Heart left ventricle (tissue), 13 donors: ENCODE results near the gene SMARCAL1.
A peak's percentile ranks its signal among the peaks of the same experiment; 100 is the strongest.

ENCODE experiments used
- CTCF ChIP-seq, 12 donors: fragments of 200-600 bp; sonication (generic) in 4 of 12; IDR thresholded peaks; one replicate each; pipeline versions ENCODE4 v1.5.0 to v1.8.0; 2018 to 2022; ENCODE audit warnings: antibody characterized with exemption in 12 of 12, mild to moderate bottlenecking in 5 of 12
- POLR2A ChIP-seq, 2 donors: fragments of 450-650 bp; IDR thresholded peaks; one replicate each; pipeline ENCODE4 v1.6.1; 2017; ENCODE audit warnings: antibody characterized with exemption in 2 of 2, mild to moderate bottlenecking in 2 of 2, moderate library complexity in 2 of 2
- donor health status: ischemic (EF 13 %, LVEDD 7.1; RV severe dilation, severe dysfunction).
- donor health status: DM: no; HTN: yes; CAD: no.
- donor health status: DM: no; HTN: no; CAD: no.
- donor health status: ischemic (EF 25% LVEDD 6.9; RV normal size, moderate dysfunction).
- donor health status: ischemic (EF 25% LVEDD 5.7; RV mildly dilated, moderate dysfunction).
- donor health status: ischemic (EF 35%, LVEDD 5.7; RV mildly dilated, moderate dysfunction).
- donor health status: nonischemic (EF 11% LVEDD 7.7; RV severe dilation, severe dysfunction).
- donor health status: DM: yes; HTN: yes; CAD: no.
- donor health status: PGD.
- donor health status: ischemic (EF 29% LVEDD 5.4; RV normal size, mild dysfunction).
- donor health status: nonischemic (EF 23%, LVEDD 6.1; RV moderate dilation, normal function).

- TF ChIP-seq CTCF (IDR thresholded peaks at IDR 0.05): no peak
- peak; percentile 48 to 93 for TF ChIP-seq POLR2A (IDR thresholded peaks at IDR 0.05)
These were observed 86.4 kb downstream of the SMARCAL1 start, which contains the start of gene RPL37A for GRCh38 chr2:216498379-216499352.
